Measurements from ENCODE around the gene TBC1D3I.
"Not testable (repeated sequence)": the region's sequence is repeated elsewhere in the genome, so short reads cannot be mapped to it uniquely, and the experiment has no call there.

Gene TBC1D3I

DNA sequence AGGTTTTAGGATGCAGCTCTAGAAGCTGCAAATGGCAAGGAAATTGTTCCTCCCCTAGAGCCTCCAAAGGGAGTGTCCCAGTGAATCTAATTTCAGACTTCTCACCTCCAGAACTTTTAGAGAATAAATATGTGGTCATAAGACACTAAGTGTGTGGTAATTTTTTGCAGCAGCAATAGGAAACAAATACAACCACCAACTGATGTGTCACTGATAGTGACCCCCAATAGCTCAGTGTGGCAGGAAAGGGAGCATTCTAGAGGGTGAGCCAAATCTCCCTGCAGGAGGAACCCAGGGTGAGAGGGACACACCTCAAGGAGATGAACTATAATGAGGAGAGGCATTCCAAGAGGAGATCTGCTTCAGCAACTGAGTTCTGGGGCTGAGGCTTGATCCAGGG, 49.5 kb downstream of the TBC1D3I start:
- H3K36me3 Mint-ChIP-seq (ENCODE audit: low read depth), result no peaks in the 10 kb centered on the region
- no peak overlapping the region for H3K4me3 Mint-ChIP-seq
- no peak overlapping the region for H3K27ac Mint-ChIP-seq
- TF ChIP-seq, protein P1, sequence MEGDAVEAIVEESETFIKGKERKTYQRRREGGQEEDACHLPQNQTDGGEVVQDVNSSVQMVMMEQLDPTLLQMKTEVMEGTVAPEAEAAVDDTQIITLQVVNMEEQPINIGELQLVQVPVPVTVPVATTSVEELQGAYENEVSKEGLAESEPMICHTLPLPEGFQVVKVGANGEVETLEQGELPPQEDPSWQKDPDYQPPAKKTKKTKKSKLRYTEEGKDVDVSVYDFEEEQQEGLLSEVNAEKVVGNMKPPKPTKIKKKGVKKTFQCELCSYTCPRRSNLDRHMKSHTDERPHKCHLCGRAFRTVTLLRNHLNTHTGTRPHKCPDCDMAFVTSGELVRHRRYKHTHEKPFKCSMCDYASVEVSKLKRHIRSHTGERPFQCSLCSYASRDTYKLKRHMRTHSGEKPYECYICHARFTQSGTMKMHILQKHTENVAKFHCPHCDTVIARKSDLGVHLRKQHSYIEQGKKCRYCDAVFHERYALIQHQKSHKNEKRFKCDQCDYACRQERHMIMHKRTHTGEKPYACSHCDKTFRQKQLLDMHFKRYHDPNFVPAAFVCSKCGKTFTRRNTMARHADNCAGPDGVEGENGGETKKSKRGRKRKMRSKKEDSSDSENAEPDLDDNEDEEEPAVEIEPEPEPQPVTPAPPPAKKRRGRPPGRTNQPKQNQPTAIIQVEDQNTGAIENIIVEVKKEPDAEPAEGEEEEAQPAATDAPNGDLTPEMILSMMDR (IDR thresholded peaks at IDR 0.05; ENCODE audit: unreplicated experiment in 3 of 3), result no peak
- peaks cover 41% of the 10 kb centered on the region for H3K27me3 Mint-ChIP-seq (ENCODE audit: low read depth)
- H3K4me1 Mint-ChIP-seq, result no peaks in the 10 kb centered on the region
- peaks cover 16% of the 10 kb centered on the region for H3K9me3 Mint-ChIP-seq

DNA sequence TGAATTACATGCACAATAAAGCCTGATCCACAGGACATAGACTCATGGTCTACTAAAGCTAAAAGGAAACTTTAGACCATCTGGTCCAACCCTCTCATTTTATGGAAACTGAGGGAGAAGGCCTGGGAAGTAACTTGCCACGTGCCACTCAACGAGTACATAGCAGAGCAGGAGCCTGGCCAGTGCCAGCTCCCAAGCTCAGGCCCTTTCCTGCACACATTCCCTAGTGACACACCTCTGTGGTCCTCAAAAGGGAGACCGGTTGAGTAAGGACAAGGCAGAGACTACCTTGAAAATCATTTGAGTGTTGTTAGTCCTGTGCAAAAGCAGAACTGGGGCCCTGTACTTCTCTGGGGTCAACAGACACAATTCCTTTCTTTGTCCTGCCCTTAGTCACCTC, 50.7 kb downstream of the TBC1D3I start:
- H3K27me3 Mint-ChIP-seq (ENCODE audit: low read depth), result peaks cover 42% of the 10 kb centered on the region
- peaks cover 8% of the 10 kb centered on the region for H3K9me3 Mint-ChIP-seq
- H3K27ac Mint-ChIP-seq, result no peak overlapping the region
- TF ChIP-seq, protein P1 (IDR thresholded peaks at IDR 0.05; ENCODE audit: unreplicated experiment in 3 of 3), result no peak
- no peaks in the 10 kb centered on the region for H3K4me1 Mint-ChIP-seq
- H3K4me3 Mint-ChIP-seq, result no peak overlapping the region
- H3K36me3 Mint-ChIP-seq (ENCODE audit: low read depth), result no peaks in the 10 kb centered on the region

DNA sequence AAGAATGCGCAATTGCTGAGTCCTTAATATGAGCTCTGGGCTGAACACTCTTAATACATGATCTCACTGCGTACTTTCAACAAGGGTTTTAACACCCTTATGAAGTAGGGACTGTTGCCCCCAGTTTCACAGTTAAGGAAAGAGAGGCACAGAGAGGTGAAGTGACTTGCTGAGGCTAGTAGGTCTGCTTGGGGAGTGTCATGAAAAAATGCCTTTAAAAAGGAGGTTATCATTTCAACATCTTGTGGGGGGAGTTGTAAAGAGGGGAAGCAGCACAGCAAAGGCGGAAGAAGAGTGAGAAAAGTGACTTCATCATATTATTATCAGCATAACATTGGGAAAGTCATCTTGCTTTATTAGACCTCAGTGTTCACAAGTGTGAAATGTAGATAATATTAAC, 51.4 kb downstream of the TBC1D3I start:
- no peak overlapping the region for H3K4me3 Mint-ChIP-seq
- TF ChIP-seq, protein P1 (IDR thresholded peaks at IDR 0.05; ENCODE audit: unreplicated experiment in 3 of 3), result no peak
- peaks cover 4% of the 10 kb centered on the region for H3K9me3 Mint-ChIP-seq
- peaks cover 42% of the 10 kb centered on the region for H3K27me3 Mint-ChIP-seq (ENCODE audit: low read depth)
- H3K4me1 Mint-ChIP-seq, result no peaks in the 10 kb centered on the region
- H3K27ac Mint-ChIP-seq, result no peak overlapping the region
- H3K36me3 Mint-ChIP-seq (ENCODE audit: low read depth), result no peaks in the 10 kb centered on the region

DNA sequence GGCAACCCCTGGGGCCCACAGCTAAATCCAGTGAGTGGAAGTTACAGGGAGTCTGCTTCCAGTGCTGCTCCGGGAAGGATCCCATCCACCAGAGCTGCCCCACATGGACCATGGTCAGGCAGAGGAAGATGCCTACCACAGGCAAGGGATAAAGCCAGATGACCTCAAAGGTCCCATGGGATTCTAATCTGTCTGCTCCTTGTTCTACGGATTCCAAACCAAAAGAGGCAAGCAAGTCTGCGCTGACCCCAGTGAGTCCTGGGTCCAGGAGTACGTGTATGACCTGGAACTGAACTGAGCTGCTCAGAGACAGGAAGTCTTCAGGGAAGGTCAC, 52.1 kb downstream of the TBC1D3I start:
- TF ChIP-seq, protein P1 (IDR thresholded peaks at IDR 0.05; ENCODE audit: unreplicated experiment in 3 of 3), result no peak
- Mint-ChIP-seq H3K4me1 (no peaks in the 10 kb centered on the region), H3K36me3 (ENCODE audit: low read depth) (no peaks in the 10 kb centered on the region), H3K27me3 (ENCODE audit: low read depth) (peaks cover 42% of the 10 kb centered on the region), H3K9me3 (no peaks in the 10 kb centered on the region), H3K4me3 (no peak overlapping the region), H3K27ac (no peak overlapping the region)

DNA sequence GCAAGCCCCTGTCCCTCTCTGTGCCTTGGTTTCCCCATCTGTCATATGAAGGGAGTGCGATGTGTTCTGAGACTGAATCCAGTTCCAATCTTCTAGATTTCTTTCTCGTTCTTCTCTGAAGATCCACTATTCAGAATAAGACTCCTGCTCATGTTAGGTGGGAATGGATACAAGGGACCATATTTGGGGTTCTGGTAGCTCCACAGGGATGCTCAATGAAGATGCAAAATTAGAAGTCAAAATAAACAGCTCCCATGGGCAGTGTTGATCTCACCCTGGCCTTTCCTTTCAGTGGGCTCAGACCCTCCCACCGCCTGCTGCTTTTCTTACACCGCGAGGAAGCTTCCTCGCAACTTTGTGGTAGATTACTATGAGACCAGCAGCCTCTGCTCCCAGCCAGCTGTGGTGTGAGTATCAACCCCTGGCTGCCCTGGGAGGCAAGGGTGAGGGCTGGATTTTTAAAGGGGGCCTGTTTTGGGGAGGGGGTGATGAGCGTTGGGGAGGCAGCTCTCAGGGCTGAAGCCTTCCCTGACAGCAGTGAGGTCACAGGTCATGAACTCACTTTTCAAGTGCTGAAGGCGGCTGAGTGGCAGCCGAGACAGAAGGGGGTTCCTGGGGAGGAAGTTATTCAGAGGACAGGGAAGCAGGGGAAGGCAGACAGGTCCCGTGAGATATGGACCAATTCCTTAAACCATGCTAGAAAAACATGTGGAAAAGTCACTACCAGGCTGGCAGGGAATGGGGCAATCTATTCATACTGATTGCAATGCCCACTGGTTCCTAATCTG, 52.7 kb downstream of the TBC1D3I start:
- not testable (repeated sequence) for H3K4me1 Mint-ChIP-seq; H3K27ac Mint-ChIP-seq; H3K9me3 Mint-ChIP-seq; H3K36me3 Mint-ChIP-seq (ENCODE audit: low read depth); H3K4me3 Mint-ChIP-seq
- peaks cover 39% of the 10 kb centered on the region for H3K27me3 Mint-ChIP-seq (ENCODE audit: low read depth)

DNA sequence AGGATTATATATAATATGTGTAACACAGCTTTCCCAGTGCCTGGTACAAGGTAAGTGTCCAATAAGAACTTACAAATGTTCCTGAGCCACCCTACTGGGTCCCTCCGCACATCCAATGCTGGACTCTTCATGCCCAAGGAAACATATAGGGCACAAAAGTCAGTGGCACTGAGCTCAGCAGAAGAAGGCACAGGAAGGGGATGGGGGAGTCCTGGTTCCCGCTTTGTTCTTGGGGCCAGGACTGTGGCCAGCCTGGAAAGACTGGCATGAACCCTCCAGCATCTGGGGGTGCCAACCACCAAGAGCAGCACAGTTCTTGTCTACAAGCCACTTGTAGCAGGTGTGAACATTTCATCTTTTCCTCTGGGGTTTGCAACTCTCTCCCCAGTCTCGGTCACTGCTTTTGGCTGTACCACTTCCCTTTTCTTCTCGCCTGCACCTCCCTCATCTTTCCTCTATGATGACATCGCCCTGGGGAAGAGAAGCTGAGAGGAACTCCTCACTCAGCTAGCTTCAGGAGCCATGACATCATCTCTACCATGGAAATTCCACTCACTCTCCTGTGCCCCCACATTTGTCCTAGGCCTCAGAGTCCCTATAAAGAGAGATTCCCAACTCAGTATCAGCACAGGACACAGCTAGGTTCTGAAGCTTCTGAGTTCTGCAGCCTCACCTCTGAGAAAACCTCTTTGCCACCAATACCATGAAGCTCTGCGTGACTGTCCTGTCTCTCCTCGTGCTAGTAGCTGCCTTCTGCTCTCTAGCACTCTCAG, 53.7 kb downstream of the TBC1D3I start, which contains the start of gene CCL4L2:
Gene CCL4L2 (plus strand): TSS at position 625 of the 773 bp plus-strand sequence.
- not testable (repeated sequence) for H3K4me3 Mint-ChIP-seq; H3K9me3 Mint-ChIP-seq; H3K27ac Mint-ChIP-seq; H3K4me1 Mint-ChIP-seq; H3K36me3 Mint-ChIP-seq (ENCODE audit: low read depth)
- peaks cover 34% of the 10 kb centered on the region for H3K27me3 Mint-ChIP-seq (ENCODE audit: low read depth)

DNA sequence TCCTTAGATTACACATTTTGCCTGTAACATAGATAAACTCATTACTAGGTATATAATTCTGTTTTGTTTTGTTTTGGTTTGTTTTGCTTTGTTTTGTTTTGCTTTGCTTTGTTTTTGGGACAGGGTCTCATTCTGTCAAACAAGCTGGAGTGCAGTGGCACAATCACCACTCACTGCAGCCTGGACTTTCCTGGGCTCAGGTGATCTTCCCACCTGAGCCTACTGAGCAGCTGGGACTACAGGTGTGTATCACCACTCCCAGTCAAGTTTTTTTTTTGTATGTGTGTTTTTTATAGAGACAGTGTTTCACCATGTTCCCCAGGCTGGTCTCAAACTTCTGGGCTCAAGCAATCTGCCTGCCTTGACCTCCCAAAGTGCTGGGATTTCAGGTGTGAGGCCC, 54.8 kb downstream of the TBC1D3I start:
- H3K4me3 Mint-ChIP-seq, result no peak overlapping the region
- H3K4me1 Mint-ChIP-seq, result no peaks in the 10 kb centered on the region
- no peak overlapping the region for H3K27ac Mint-ChIP-seq
- H3K27me3 Mint-ChIP-seq (ENCODE audit: low read depth), result peaks cover 27% of the 10 kb centered on the region
- H3K9me3 Mint-ChIP-seq, result no peaks in the 10 kb centered on the region
- TF ChIP-seq, protein P1 (IDR thresholded peaks at IDR 0.05; ENCODE audit: unreplicated experiment in 3 of 3), result no peak
- no peaks in the 10 kb centered on the region for H3K36me3 Mint-ChIP-seq (ENCODE audit: low read depth)

DNA sequence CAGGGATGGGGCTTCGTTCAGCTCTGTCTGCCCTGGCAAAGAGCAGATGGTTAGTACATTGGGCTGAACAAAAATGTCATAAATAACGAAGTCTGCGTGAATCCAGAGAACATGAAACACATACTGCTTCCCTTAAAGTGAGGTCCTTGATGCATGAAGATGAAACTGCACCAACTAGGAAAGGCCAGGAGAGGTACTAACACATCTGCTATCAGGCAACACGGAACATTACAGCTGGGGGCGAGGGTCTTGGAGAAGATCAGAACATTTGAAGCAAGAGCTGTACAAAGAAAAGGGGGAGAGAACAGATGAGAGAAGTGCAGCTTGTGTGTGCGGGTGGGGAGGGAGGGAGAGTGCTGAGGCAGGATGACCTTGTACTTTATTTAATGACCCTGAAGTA, 57.0 kb downstream of the TBC1D3I start:
- H3K27me3 Mint-ChIP-seq (ENCODE audit: low read depth), result peaks cover 22% of the 10 kb centered on the region
- not testable (repeated sequence) for H3K4me1 Mint-ChIP-seq; H3K9me3 Mint-ChIP-seq; H3K27ac Mint-ChIP-seq; H3K4me3 Mint-ChIP-seq; H3K36me3 Mint-ChIP-seq (ENCODE audit: low read depth)

DNA sequence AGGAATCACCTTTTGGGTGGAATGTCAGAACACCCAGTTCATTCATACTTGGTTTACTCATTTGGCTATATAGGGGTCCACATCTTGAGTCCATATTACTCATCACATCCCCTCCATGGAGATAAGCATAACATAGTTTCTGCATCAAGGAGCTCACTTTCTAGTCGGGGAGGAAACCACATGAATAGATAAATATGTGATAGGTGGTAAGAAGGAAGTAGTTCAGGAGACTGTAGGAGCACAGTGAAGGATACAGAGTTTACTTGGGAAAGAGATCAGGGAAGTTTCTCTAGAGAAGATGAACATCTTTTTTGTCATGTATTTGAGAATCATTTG, 57.9 kb downstream of the TBC1D3I start:
- H3K27ac Mint-ChIP-seq; H3K9me3 Mint-ChIP-seq; H3K4me3 Mint-ChIP-seq; H3K36me3 Mint-ChIP-seq (ENCODE audit: low read depth); H3K4me1 Mint-ChIP-seq: not testable (repeated sequence)
- peaks cover 12% of the 10 kb centered on the region for H3K27me3 Mint-ChIP-seq (ENCODE audit: low read depth)
